ENCODE measurements around the gene TAF11L2.

GRCh38 chr5:17463653-17464052, 34.4 kb upstream of the TAF11L2 start:
- TF ChIP-seq CTCF (IDR thresholded peaks at IDR 0.05) (no peak), POLR2AphosphoS5 (IDR thresholded peaks at IDR 0.05) (no peak)
